ENCODE data around the gene STK24.
A peak's percentile ranks its signal among the peaks of the same experiment; 100 is the strongest.

The STK24 gene

GRCh38 chr13:98473135-98473787 lies 103.6 kb downstream of the STK24 start:
- no peak for DNase-seq (ENCODE audit: low read depth in 2 of 2)

GRCh38 chr13:98471934-98472333 lies 105.0 kb downstream of the STK24 start:
- no peak for DNase-seq (ENCODE audit: low read depth in 2 of 2)

GRCh38 chr13:98470920-98471319 lies 106.0 kb downstream of the STK24 start:
- DNase-seq (ENCODE audit: low read depth in 2 of 2): no peak

GRCh38 chr13:98468929-98469328 lies 108.0 kb downstream of the STK24 start:
- no peak for DNase-seq (ENCODE audit: low read depth in 2 of 2)

GRCh38 chr13:98468361-98468760 lies 108.5 kb downstream of the STK24 start:
- DNase-seq (ENCODE audit: low read depth in 2 of 2): no peak

GRCh38 chr13:98467263-98467985 lies 109.5 kb downstream of the STK24 start:
- no peak for DNase-seq (ENCODE audit: low read depth in 2 of 2)

GRCh38 chr13:98466634-98467236 lies 110.2 kb downstream of the STK24 start:
- DNase-seq (ENCODE audit: low read depth in 2 of 2): peak; percentile 32 to 47

- no peak for DNase-seq (ENCODE audit: low read depth in 2 of 2)
Observed at GRCh38 chr13:98462946-98463345, 114.0 kb downstream of the STK24 start.

GRCh38 chr13:98462241-98462882 lies 114.5 kb downstream of the STK24 start:
- no peak for DNase-seq (ENCODE audit: low read depth in 2 of 2)

GRCh38 chr13:98461486-98462240 lies 115.2 kb downstream of the STK24 start:
- no peak for DNase-seq (ENCODE audit: low read depth in 2 of 2)

- no peak for DNase-seq (ENCODE audit: low read depth in 2 of 2)
Observed at GRCh38 chr13:98460516-98460915, 116.4 kb downstream of the STK24 start.

GRCh38 chr13:98459721-98460370 lies 117.1 kb downstream of the STK24 start:
- DNase-seq (ENCODE audit: low read depth in 2 of 2): no peak

GRCh38 chr13:98459171-98459681 lies 117.7 kb downstream of the STK24 start:
- DNase-seq (ENCODE audit: low read depth in 2 of 2): no peak

GRCh38 chr13:98458431-98458830 lies 118.5 kb downstream of the STK24 start:
- DNase-seq (ENCODE audit: low read depth in 2 of 2): no peak

- DNase-seq (ENCODE audit: low read depth in 2 of 2): no peak
Observed at GRCh38 chr13:98457053-98457452, 119.9 kb downstream of the STK24 start.

- DNase-seq (ENCODE audit: low read depth in 2 of 2): no peak
Observed at GRCh38 chr13:98456413-98456845, 120.5 kb downstream of the STK24 start.

GRCh38 chr13:98454389-98454881 lies 122.5 kb downstream of the STK24 start:
- no peak for DNase-seq (ENCODE audit: low read depth in 2 of 2)

- DNase-seq (ENCODE audit: low read depth in 2 of 2): no peak
Observed at GRCh38 chr13:98452851-98453843, 123.8 kb downstream of the STK24 start.

- no peak for DNase-seq (ENCODE audit: low read depth in 2 of 2)
Observed at GRCh38 chr13:98451676-98452470, 125.0 kb downstream of the STK24 start.

Data from activated CD4-positive, alpha-beta T cell treated with anti-CD3 and anti-CD28 coated beads for 24 hours (primary cell).